NB4 (cell line): Measurements from ENCODE around the gene RIOX2.

Source experiments
- CTCF ChIP-seq: IDR thresholded peaks from one replicate; pipeline ENCODE4 v1.5.1; 2012; ENCODE audit warnings: low read depth, low read length
- POLR2A ChIP-seq: IDR thresholded peaks from 2 replicates; pipeline ENCODE4 v1.6.1; 2011; ENCODE audit warnings: mild to moderate bottlenecking; ENCODE audit not compliant: insufficient read length; ENCODE audit errors: extremely low read depth
- TF ChIP-seq, protein P1 (sequence below): IDR thresholded peaks from 2 replicates; pipeline ENCODE4 v1.6.1; 2011; ENCODE audit warnings: low read depth, low read length

GRCh38 chr3:97892852-97893251, 79.4 kb downstream of the RIOX2 start:
- TF ChIP-seq CTCF (no peak), POLR2A (no peak)
- TF ChIP-seq, protein P1, sequence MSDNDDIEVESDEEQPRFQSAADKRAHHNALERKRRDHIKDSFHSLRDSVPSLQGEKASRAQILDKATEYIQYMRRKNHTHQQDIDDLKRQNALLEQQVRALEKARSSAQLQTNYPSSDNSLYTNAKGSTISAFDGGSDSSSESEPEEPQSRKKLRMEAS = no peak
